Sigmoid colon (tissue), 4 donors: Measurements from ENCODE around the gene MAP4K5.

Source experiments
- CTCF ChIP-seq, 4 experiments: fragments of 450-650 bp in 3 of 4; fragments of 200-600 bp in 1 of 4; IDR thresholded peaks; one replicate each; pipeline ENCODE4 v1.5.1; 2016 to 2019; ENCODE audit warnings: antibody characterized with exemption in 4 of 4, mild to moderate bottlenecking in 3 of 4, moderate library complexity in 2 of 4
- EP300 ChIP-seq, 4 donors: sonication (generic); formaldehyde crosslinking; IDR thresholded peaks; one replicate each; pipeline ENCODE4 v1.6.1; 2017; ENCODE audit warnings: antibody characterized with exemption in 4 of 4
- POLR2A ChIP-seq, 2 donors: fragments of 450-650 bp; IDR thresholded peaks; one replicate each; pipeline ENCODE4 v1.6.1; 2016; ENCODE audit warnings: antibody characterized with exemption in 2 of 2, mild to moderate bottlenecking in 2 of 2, moderate library complexity in 2 of 2
- POLR2AphosphoS5 ChIP-seq, 4 donors: sonication (generic); formaldehyde crosslinking; IDR thresholded peaks; one replicate each; pipeline ENCODE4 v1.6.1; 2017; ENCODE audit warnings: antibody characterized with exemption in 4 of 4

GRCh38 chr14:50371546-50371945 is 160.8 kb downstream of the MAP4K5 start:
- TF ChIP-seq EP300 (IDR thresholded peaks at IDR 0.05): no peak
- TF ChIP-seq POLR2A (IDR thresholded peaks at IDR 0.05): no peak
- no peak for TF ChIP-seq CTCF (IDR thresholded peaks at IDR 0.05)
- TF ChIP-seq POLR2AphosphoS5 (IDR thresholded peaks at IDR 0.05): no peak
